ENCODE results near the gene F3.

Gene F3

DNA sequence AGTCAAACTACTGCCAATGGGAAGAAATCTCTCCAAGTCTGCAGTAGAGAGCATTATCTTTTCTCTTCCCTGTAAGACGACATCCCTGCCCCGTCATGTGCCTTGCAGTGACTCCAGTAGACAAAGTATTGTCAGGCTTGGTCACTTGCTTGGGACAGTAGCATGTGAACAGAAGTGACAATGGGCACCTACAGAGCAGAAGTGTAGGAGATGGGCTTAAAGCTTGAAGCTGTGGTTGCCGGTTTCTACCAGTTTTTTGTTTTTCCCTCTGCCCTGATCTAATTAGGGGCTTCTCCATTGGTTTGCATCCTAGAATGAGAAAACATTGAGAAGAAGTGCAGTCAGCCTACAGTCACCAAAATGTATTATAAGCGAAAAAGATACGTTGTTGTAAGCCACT, 12.7 kb downstream of the F3 start:
- H3K36me3 ChIP-seq (ENCODE audit: control insufficient read depth, insufficient read depth, low read length): no peaks in the 10 kb centered on the region
- TF ChIP-seq, protein P1, sequence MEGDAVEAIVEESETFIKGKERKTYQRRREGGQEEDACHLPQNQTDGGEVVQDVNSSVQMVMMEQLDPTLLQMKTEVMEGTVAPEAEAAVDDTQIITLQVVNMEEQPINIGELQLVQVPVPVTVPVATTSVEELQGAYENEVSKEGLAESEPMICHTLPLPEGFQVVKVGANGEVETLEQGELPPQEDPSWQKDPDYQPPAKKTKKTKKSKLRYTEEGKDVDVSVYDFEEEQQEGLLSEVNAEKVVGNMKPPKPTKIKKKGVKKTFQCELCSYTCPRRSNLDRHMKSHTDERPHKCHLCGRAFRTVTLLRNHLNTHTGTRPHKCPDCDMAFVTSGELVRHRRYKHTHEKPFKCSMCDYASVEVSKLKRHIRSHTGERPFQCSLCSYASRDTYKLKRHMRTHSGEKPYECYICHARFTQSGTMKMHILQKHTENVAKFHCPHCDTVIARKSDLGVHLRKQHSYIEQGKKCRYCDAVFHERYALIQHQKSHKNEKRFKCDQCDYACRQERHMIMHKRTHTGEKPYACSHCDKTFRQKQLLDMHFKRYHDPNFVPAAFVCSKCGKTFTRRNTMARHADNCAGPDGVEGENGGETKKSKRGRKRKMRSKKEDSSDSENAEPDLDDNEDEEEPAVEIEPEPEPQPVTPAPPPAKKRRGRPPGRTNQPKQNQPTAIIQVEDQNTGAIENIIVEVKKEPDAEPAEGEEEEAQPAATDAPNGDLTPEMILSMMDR (IDR thresholded peaks at IDR 0.05; ENCODE audit: insufficient read depth, low read length, poor library complexity, severe bottlenecking): no peak
- H3K4me3 ChIP-seq (replicated peaks; ENCODE audit: low read depth, low read length): no peak overlapping the region
- H3K27me3 ChIP-seq (replicated peaks; ENCODE audit: control insufficient read depth, insufficient read depth, low read length): no peaks in the 10 kb centered on the region
- DNase-seq (ENCODE audit: extremely low read depth, insufficient read length): no peak

DNA sequence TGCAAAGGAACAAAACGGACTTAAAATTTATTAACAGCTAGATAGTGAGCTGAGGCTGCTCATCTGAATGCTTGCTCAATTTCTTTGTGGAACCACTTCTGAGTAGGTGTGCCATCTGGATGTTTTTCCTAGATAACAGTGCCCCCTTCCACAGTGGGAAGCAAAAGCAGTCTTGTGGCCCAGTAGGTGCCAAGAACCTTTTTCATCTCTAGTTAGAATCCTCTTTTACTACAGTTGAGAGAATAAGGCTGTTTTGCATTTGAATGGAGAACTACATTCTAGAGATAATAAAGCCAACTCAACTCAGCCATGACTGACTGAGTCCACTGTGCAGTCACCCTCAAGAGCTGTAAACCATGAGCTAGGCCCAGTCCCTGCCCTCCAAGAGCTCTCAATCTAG, 13.3 kb downstream of the F3 start:
- no peaks in the 10 kb centered on the region for H3K36me3 ChIP-seq (ENCODE audit: control insufficient read depth, insufficient read depth, low read length)
- H3K27me3 ChIP-seq (replicated peaks; ENCODE audit: control insufficient read depth, insufficient read depth, low read length): no peaks in the 10 kb centered on the region
- H3K4me3 ChIP-seq (replicated peaks; ENCODE audit: low read depth, low read length): no peak overlapping the region
- TF ChIP-seq, protein P1 (IDR thresholded peaks at IDR 0.05; ENCODE audit: insufficient read depth, low read length, poor library complexity, severe bottlenecking): no peak
- DNase-seq (ENCODE audit: extremely low read depth, insufficient read length): no peak

DNA sequence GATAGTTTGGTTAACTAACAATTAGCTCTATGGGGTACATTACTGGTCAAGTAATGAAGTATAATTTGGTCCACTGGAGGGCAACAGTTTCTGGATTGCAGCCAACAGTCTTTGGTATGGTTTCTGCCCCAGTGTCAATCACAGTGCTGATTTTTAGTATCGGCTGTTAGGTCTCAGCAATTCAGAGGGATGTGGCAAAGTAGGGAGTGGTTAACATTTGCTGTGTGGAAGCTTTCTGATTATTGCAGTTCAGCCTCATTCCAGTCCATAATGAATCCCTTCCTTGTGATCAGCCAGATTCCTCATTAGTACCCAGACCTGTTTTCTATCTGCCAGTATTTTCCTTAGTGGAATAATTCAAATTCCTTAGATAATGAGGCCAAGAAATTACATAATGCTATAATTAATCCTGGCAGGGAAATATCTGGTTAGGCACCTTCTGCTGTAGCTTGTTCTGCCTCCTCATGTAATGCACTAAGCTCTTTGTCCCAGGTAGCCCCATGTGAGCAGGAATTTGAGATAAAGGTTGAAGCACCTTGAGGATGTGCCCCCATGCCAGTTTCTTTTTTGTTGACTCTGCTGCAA, 14.0 kb downstream of the F3 start:
- Histone ChIP-seq H3K4me3 (replicated peaks; ENCODE audit: low read depth, low read length) (no peak overlapping the region), H3K36me3 (ENCODE audit: control insufficient read depth, insufficient read depth, low read length) (no peaks in the 10 kb centered on the region), H3K27me3 (replicated peaks; ENCODE audit: control insufficient read depth, insufficient read depth, low read length) (no peaks in the 10 kb centered on the region)
- TF ChIP-seq, protein P1 (IDR thresholded peaks at IDR 0.05; ENCODE audit: insufficient read depth, low read length, poor library complexity, severe bottlenecking): no peak
- no peak for DNase-seq (ENCODE audit: extremely low read depth, insufficient read length)

DNA sequence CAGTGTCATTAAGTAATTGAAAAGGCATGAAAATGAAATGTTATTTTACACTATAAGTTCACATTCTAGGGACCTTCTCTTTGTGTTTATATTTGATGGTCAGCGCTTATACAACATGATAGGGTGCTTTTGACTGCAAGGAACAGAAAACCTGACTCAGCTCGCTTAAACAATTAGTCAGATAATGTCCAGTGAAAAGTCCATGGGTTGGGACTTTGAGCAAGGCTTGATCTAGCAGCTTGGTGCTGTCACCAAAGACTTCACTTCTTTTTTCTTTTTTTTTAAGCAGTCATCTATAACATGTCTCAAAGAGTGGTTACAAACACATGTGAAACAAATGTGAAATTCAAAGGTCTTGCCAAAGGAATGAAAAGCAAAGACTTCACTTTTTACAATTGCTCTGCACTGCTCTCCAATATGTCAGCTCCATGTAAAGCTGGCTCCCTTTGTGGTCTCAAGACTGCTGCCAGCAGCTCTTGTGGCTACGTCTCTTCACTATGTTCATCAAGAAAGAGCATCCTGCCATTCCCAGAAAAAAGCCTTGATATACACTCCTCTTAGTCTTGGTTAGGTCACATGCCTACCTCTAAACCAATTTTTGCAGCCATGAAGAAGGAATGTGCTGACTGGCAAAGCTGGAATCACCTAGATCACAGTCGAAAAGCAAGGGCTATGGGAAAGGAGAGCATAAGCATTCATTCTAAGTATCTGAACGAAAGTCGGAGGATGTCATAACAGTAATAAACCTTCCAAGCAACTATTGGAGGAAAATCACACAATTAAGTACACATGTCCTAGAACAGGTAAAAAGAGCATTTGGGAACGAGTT, 15.2 kb downstream of the F3 start:
- no peak for DNase-seq (ENCODE audit: extremely low read depth, insufficient read length)
- no peak overlapping the region for H3K4me3 ChIP-seq (replicated peaks; ENCODE audit: low read depth, low read length)
- no peaks in the 10 kb centered on the region for H3K36me3 ChIP-seq (ENCODE audit: control insufficient read depth, insufficient read depth, low read length)
- TF ChIP-seq, protein P1 (IDR thresholded peaks at IDR 0.05; ENCODE audit: insufficient read depth, low read length, poor library complexity, severe bottlenecking): no peak
- H3K27me3 ChIP-seq (replicated peaks; ENCODE audit: control insufficient read depth, insufficient read depth, low read length): no peaks in the 10 kb centered on the region

DNA sequence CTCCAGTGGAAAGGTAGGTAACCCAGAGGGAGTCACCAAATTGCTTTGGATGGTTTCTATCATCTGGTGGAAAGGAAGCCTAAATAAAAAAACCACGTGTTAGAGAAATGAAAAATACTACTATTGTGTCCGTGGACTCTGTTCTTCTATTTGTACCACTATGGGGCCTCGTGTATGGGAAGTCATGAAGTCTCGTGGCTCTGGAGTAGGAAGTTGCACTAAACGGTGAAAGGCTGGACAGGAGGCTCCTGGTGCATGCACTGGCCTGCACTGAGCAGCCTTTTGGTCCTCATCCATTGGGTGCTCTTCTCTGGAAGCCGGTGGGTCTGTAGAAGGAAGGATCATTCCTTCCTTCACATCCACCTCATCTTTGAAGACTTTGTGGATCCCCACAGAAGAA, 17.0 kb downstream of the F3 start:
- Histone ChIP-seq H3K36me3 (ENCODE audit: control insufficient read depth, insufficient read depth, low read length) (no peaks in the 10 kb centered on the region), H3K27me3 (replicated peaks; ENCODE audit: control insufficient read depth, insufficient read depth, low read length) (no peaks in the 10 kb centered on the region), H3K4me3 (replicated peaks; ENCODE audit: low read depth, low read length) (no peak overlapping the region)
- TF ChIP-seq, protein P1 (IDR thresholded peaks at IDR 0.05; ENCODE audit: insufficient read depth, low read length, poor library complexity, severe bottlenecking): no peak
- DNase-seq (ENCODE audit: extremely low read depth, insufficient read length): no peak

All from GM06990 (cell line).